Trophoblast cell (in vitro differentiated cells and primary cell): Measurements from ENCODE around the gene PPIB.

Experiments used
- DNase-seq, 2 donors: peaks; one replicate each; pipeline ENCODE4 v3.0.0-alpha.2; 2016
- H2AFZ ChIP-seq: 2 replicates; pipeline ENCODE4 v1.6.1; 2013; ENCODE audit warnings: low read length, moderate library complexity, mild to moderate bottlenecking; ENCODE audit not compliant: insufficient read depth, poor library complexity
- H2AK5ac ChIP-seq: 2 replicates; pipeline ENCODE4 v1.6.1; 2013; ENCODE audit warnings: mild to moderate bottlenecking, low read length
- H2BK120ac ChIP-seq: 2 replicates; pipeline ENCODE4 v1.6.1; 2013; ENCODE audit warnings: low read length, mild to moderate bottlenecking, moderate library complexity; ENCODE audit not compliant: insufficient read depth, poor library complexity
- H2BK12ac ChIP-seq: 2 replicates; pipeline ENCODE4 v1.6.1; 2013; ENCODE audit warnings: mild to moderate bottlenecking, low read length, moderate library complexity
- H2BK5ac ChIP-seq: 2 replicates; pipeline ENCODE4 v1.6.1; 2013; ENCODE audit warnings: low read length, low read depth, moderate library complexity, mild to moderate bottlenecking; ENCODE audit not compliant: poor library complexity
- H3K14ac ChIP-seq: 2 replicates; pipeline ENCODE4 v1.6.1; 2013; ENCODE audit warnings: mild to moderate bottlenecking, low read length
- H3K18ac ChIP-seq: 2 replicates; pipeline ENCODE4 v1.6.1; 2013; ENCODE audit warnings: mild to moderate bottlenecking, low read length
- H3K23ac ChIP-seq: 2 replicates; pipeline ENCODE4 v1.6.1; 2013; ENCODE audit warnings: low read length
- H3K27ac ChIP-seq: 2 replicates; pipeline ENCODE4 v1.5.1; 2013; ENCODE audit warnings: low read depth, mild to moderate bottlenecking, inconsistent platforms, low read length, moderate library complexity
- H3K27me3 ChIP-seq: 2 replicates; pipeline ENCODE4 v1.6.1; 2013; ENCODE audit warnings: inconsistent platforms, mild to moderate bottlenecking, low read length, moderate library complexity; ENCODE audit not compliant: insufficient read depth
- H3K36me3 ChIP-seq, 2 experiments: 1 replicate in 1 of 2; 2 replicates in 1 of 2; pipeline ENCODE4 v1.6.1; 2013; ENCODE audit warnings: low read length in 2 of 2, mild to moderate bottlenecking in 2 of 2, moderate library complexity in 1 of 2; ENCODE audit not compliant: insufficient read depth in 2 of 2, control insufficient read depth in 1 of 2
- H3K4ac ChIP-seq: 2 replicates; pipeline ENCODE4 v1.6.1; 2013; ENCODE audit warnings: low read depth, mild to moderate bottlenecking, low read length, moderate library complexity
- H3K4me1 ChIP-seq, 2 experiments: 1 replicate in 1 of 2; 2 replicates in 1 of 2; pipeline ENCODE4 v1.6.1; 2013; ENCODE audit warnings: low read length in 2 of 2, mild to moderate bottlenecking in 2 of 2, moderate library complexity in 1 of 2; ENCODE audit not compliant: insufficient read depth in 2 of 2, control insufficient read depth in 1 of 2
- H3K4me2 ChIP-seq: 2 replicates; pipeline ENCODE4 v1.6.1; 2013; ENCODE audit warnings: inconsistent platforms, mild to moderate bottlenecking, low read length, moderate library complexity
- H3K4me3 ChIP-seq: 2 replicates; pipeline ENCODE4 v1.5.1; 2013; ENCODE audit warnings: mild to moderate bottlenecking, low read depth, low read length, inconsistent platforms
- H3K79me1 ChIP-seq: one replicate; pipeline ENCODE4 v1.6.1; 2013; ENCODE audit warnings: low read length
- H3K79me2 ChIP-seq: 2 replicates; pipeline ENCODE4 v1.6.1; 2013; ENCODE audit warnings: low read length, mild to moderate bottlenecking; ENCODE audit not compliant: control insufficient read depth, insufficient read depth, poor library complexity
- H3K9ac ChIP-seq: 2 replicates; pipeline ENCODE4 v1.6.1; 2013; ENCODE audit warnings: mild to moderate bottlenecking, low read length
- H3K9me3 ChIP-seq: 2 replicates; pipeline ENCODE4 v1.6.1; 2013; ENCODE audit warnings: low read depth, mild to moderate bottlenecking, control low read depth, inconsistent platforms, low read length; ENCODE audit not compliant: insufficient read depth
- H4K12ac ChIP-seq: 2 replicates; pipeline ENCODE4 v1.6.1; 2013; ENCODE audit warnings: low read depth, mild to moderate bottlenecking, low read length, moderate library complexity
- H4K8ac ChIP-seq: 2 replicates; pipeline ENCODE4 v1.6.1; 2013; ENCODE audit warnings: low read depth, mild to moderate bottlenecking, low read length, moderate library complexity
- H4K91ac ChIP-seq: one replicate; pipeline ENCODE4 v1.6.1; 2013; ENCODE audit warnings: low read depth, mild to moderate bottlenecking, low read length, moderate library complexity
- WGBS: extraction: QIAGEN DNeasy Blood & Tissue Kit; methylation state at CpG from one replicate; pipeline ENCODE4 v1.1.7; 2013; ENCODE audit warnings: missing lambda C conversion rate; ENCODE audit not compliant: insufficient read length, insufficient coverage; ENCODE audit errors: extremely low coverage; 5-methylcytosine and 5-hydroxymethylcytosine counted together

The PPIB gene

DNA sequence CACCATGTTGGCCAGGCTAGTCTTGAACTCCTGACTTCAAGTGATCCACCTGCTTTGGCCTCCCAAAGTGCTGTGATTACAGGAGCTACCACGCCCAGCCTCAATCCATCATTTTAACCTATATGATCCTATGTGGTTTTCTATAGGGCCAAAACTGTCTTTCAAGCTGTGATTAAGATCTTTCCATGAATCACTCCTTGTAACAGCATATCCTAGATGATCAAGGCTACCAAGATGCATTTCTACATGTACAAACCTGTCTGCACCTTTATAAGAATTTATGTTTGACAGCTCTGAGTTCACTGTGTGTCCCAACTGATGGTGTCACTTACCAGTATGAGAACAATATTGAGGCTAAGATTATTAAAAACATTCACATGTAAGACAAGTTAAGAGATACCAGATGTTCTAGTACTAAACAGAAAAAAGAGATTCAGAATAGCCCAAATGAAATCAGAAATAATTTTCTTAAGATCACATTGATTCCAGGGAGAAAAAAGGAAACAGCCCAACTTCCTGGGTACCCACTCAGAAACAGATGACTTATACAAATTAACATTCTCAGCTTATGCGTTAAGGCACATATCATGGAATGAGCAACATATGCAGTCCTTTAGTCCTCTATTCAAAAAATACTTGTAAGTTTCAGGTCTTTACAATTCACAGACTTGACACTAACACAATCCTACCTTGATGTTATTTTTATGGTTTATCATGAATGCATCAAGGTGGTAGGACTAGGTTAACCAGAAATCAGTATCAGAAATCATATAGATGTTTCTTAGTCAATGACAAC is 24.8 kb upstream of the PPIB start:
- H4K12ac ChIP-seq: no peak overlapping the region
- peaks cover 0 to 3% of the 10 kb centered on the region in 2 experiments for H3K4me1 ChIP-seq
- H3K4me3 ChIP-seq: no peak overlapping the region
- H2AFZ ChIP-seq: no peak overlapping the region
- no peak overlapping the region for H3K9ac ChIP-seq
- no peak overlapping the region for H3K18ac ChIP-seq
- no peak overlapping the region for H3K4me2 ChIP-seq
- no peak overlapping the region for H3K4ac ChIP-seq
- no peak overlapping the region for H2BK12ac ChIP-seq
- WGBS: no CpG with 5 or more reads among the region's 2 CpGs
- H3K27ac ChIP-seq: no peak overlapping the region
- H2AK5ac ChIP-seq: no peak overlapping the region
- no peaks in the 10 kb centered on the region for H3K9me3 ChIP-seq
- peaks cover 7 to 8% of the 10 kb centered on the region in 2 experiments for H3K36me3 ChIP-seq
- no peaks in the 10 kb centered on the region for H3K27me3 ChIP-seq
- no peaks in the 10 kb centered on the region for H3K79me1 ChIP-seq
- no peak overlapping the region for H3K14ac ChIP-seq
- H4K91ac ChIP-seq: no peak overlapping the region
- DNase-seq: peak in 1 of 2 donors; percentile 36
- no peaks in the 10 kb centered on the region for H3K79me2 ChIP-seq
- H3K23ac ChIP-seq: no peak overlapping the region
- no peak overlapping the region for H2BK5ac ChIP-seq
- no peak overlapping the region for H2BK120ac ChIP-seq
- H4K8ac ChIP-seq: no peak overlapping the region

DNA sequence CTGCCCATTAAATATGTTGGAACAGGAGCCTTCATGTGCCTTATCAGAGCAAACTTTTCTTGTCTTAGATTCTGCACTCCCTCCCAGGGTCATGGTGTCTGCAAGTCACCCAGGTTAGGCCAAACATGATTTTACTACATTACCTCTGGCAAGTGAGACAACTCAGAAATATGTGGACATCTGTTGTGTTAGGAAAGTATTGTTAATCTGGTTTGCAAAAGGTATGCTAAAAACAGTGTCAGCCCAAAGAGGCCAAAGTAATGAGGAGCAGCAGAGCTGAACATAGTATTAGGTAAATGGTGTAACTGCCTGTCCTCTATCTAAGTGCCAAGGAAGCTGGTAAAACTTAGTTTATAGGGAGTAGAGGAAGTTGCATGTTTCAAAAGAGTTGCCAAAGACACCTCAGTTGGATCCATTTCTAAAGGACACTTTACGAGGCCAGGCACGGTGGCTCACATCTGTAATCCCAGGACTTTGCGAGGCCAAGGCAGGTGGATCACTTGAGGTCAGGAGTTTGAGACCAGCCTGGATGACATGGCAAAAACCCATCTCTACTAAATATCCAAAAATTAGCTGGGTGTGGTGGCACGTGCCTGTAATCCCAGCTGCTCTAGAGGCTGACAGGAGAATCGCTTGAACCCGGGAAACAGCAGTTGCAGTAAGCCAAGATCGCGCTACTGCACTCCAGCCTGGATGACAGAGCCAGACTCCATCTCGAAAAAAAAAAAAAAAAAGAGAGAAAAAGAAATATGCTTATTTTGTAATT is 22.5 kb upstream of the PPIB start:
- H4K91ac ChIP-seq: no peak overlapping the region

DNA sequence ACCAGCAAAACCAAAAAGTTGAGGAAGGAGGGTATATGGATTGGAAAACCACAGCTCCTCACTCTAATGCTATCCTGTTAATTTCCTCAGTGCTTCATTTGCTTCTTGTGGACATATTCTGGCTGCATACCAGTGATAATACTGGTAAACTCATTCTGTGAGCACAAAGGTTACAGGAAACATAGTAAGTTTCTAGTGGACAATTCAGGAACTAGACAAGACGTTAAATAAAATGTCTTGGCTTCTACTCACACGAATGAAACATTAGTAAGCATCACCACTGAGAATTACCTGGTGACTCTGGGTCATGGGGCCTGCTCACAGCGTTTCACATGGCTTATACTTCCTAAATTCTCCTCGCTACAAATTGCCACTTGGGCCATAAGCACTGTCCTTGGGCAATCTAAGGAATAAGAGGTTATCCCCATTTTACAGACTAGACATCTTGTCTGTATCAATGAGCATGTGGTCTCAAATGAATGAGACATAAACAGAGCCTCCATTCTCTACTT is 20.1 kb upstream of the PPIB start:
- Histone ChIP-seq H3K27ac (no peak overlapping the region), H3K79me2 (no peaks in the 10 kb centered on the region), H3K14ac (no peak overlapping the region), H3K4me3 (no peak overlapping the region), H2AFZ (no peak overlapping the region), H3K4ac (no peak overlapping the region), H4K91ac (no peak overlapping the region), H4K12ac (no peak overlapping the region), H3K27me3 (no peaks in the 10 kb centered on the region), H2BK120ac (no peak overlapping the region), H3K18ac (no peak overlapping the region), H3K4me1 (peaks cover 0 to 5% of the 10 kb centered on the region in 2 experiments), H2BK5ac (no peak overlapping the region), H3K36me3 (peaks cover 5 to 12% of the 10 kb centered on the region in 2 experiments), H3K4me2 (no peak overlapping the region), H3K23ac (no peak overlapping the region), H2BK12ac (no peak overlapping the region), H4K8ac (no peak overlapping the region), H3K79me1 (no peaks in the 10 kb centered on the region), H2AK5ac (no peak overlapping the region), H3K9me3 (no peaks in the 10 kb centered on the region), H3K9ac (peak overlapping the region; percentile 43)
- no CpG with 5 or more reads among the region's 4 CpGs for WGBS
- DNase-seq: no peak

More for the DNA sequence above, 22.5 kb upstream of the PPIB start:
- H3K79me2 ChIP-seq: no peaks in the 10 kb centered on the region
- H2AK5ac ChIP-seq: no peak overlapping the region
- peaks cover 7 to 8% of the 10 kb centered on the region in 2 experiments for H3K36me3 ChIP-seq
- no peak overlapping the region for H2BK120ac ChIP-seq
- no CpG with 5 or more reads among the region's 9 CpGs for WGBS
- H4K12ac ChIP-seq: no peak overlapping the region
- no peak overlapping the region for H2AFZ ChIP-seq
- H3K4me2 ChIP-seq: no peak overlapping the region
- H3K23ac ChIP-seq: no peak overlapping the region
- H2BK12ac ChIP-seq: no peak overlapping the region
- no peaks in the 10 kb centered on the region for H3K27me3 ChIP-seq
- DNase-seq: peak; percentile 7 to 54
- H3K27ac ChIP-seq: no peak overlapping the region
- H2BK5ac ChIP-seq: no peak overlapping the region
- H4K8ac ChIP-seq: no peak overlapping the region
- H3K4me3 ChIP-seq: no peak overlapping the region
- no peak overlapping the region for H3K18ac ChIP-seq
- H3K9me3 ChIP-seq: no peaks in the 10 kb centered on the region
- no peak overlapping the region for H3K4ac ChIP-seq
- no peak overlapping the region for H3K9ac ChIP-seq
- H3K79me1 ChIP-seq: no peaks in the 10 kb centered on the region
- H3K14ac ChIP-seq: no peak overlapping the region
- peaks cover 0 to 3% of the 10 kb centered on the region in 2 experiments for H3K4me1 ChIP-seq

DNA sequence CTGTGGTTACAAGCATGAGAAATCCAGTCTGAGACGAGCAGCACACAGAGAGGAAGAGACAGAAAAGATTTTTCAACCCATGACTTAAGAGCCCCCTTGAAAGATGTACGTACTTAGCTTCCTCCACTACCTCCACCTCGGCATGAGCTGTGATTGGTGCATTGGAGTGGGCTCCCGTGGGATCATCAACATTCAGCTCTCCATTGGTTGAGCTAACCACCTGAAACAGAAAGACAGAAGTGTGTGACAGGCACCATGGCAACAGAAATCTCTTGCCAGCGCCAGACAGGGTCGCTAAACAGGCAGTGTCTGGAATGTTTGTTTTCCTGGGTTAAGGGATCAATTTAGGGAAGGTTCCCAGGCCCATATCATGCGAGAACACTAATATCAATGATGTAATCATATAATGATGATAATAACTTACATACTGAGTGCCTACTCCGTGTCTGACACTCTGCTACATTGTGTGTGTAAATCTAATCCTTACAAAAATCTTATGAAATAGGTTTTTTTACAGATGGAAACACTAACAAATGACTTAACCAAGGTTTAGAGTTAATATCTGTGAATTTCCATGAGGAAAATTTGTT is 17.5 kb upstream of the PPIB start:
- H3K4me3 ChIP-seq: no peak overlapping the region
- H3K27ac ChIP-seq: no peak overlapping the region
- no peak overlapping the region for H2BK5ac ChIP-seq
- no peaks in the 10 kb centered on the region for H3K79me1 ChIP-seq
- H2AK5ac ChIP-seq: no peak overlapping the region
- no peak for DNase-seq
- H4K91ac ChIP-seq: no peak overlapping the region
- H3K4me1 ChIP-seq: peaks cover 0 to 2% of the 10 kb centered on the region in 2 experiments
- H4K8ac ChIP-seq: no peak overlapping the region
- WGBS: no CpG with 5 or more reads among the region's 8 CpGs
- H3K4ac ChIP-seq: no peak overlapping the region
- H3K79me2 ChIP-seq: no peaks in the 10 kb centered on the region
- peaks cover 6 to 11% of the 10 kb centered on the region in 2 experiments for H3K36me3 ChIP-seq
- H3K9me3 ChIP-seq: no peaks in the 10 kb centered on the region
- H3K4me2 ChIP-seq: no peak overlapping the region
- no peaks in the 10 kb centered on the region for H3K27me3 ChIP-seq
- no peak overlapping the region for H3K18ac ChIP-seq
- H3K14ac ChIP-seq: no peak overlapping the region
- no peak overlapping the region for H2BK120ac ChIP-seq
- no peak overlapping the region for H2AFZ ChIP-seq
- H2BK12ac ChIP-seq: no peak overlapping the region
- H3K9ac ChIP-seq: no peak overlapping the region
- H4K12ac ChIP-seq: no peak overlapping the region
- H3K23ac ChIP-seq: no peak overlapping the region
